GM19328 (cell line): Measurements from ENCODE around the gene PRLHR.

Experiments used
- ATAC-seq: cut with Tn5 transposase; IDR thresholded peaks from one replicate; pipeline ENCODE4 v1.9.1; 2021; ENCODE audit warnings: mild to moderate bottlenecking, moderate library complexity; ENCODE audit not compliant: unreplicated experiment

PRLHR gene

DNA sequence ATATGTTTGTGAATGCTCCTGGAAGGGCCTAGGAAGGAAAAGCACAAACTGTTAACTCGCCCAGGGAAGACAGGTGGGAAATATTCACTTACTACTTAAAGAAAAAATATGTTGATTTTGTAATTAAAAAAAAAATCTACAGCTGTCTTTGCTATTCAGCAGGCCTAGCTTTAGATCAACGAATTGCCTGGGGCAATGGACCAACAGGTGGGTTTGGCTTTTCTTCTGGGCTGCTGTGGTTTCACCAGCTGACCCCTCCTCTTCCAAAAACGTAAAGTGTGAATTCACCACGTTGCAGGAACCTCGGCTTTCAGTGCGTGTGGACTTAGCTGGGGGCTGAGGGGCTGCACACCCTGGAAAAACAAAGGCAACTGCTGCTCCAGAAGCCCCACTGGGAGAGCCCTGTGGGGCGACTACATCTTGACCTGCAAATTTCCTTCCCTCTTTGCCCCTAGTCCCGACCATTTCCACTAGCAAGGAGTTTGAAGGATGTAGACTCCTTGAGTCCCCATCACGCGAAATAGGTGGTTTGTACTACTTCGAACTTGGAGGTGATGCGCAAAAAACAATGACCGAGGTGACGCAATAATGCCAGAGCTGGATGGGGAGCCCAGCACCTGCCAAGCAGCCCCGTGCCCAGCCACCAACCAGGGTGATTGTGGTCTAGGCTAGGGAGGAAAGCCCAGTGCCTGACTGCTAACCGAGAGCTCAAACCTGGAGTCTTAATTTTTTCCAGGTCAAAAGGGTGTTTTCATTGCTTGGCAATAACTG, 7.4 kb downstream of the PRLHR start:
- no peak for ATAC-seq

DNA sequence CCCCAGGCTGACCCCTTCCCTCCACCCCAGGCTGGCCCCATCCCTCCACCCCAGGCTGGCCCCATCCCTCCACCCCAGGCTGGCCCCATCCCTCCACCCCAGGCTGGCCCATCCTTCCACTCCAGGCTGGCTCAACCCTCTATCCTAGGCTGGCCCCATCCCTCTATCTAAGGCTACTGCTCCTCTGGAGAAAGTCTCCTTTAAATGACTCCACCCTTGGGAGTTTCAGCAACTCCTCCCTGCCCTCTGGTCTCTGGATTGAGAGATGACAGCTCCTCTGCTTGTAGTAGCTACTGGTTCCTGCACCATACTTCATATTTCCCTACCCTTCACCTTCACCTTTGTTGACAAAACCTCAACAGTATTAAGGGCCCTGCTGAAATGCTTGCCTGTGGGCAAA, 8.5 kb downstream of the PRLHR start:
- ATAC-seq, result no peak

DNA sequence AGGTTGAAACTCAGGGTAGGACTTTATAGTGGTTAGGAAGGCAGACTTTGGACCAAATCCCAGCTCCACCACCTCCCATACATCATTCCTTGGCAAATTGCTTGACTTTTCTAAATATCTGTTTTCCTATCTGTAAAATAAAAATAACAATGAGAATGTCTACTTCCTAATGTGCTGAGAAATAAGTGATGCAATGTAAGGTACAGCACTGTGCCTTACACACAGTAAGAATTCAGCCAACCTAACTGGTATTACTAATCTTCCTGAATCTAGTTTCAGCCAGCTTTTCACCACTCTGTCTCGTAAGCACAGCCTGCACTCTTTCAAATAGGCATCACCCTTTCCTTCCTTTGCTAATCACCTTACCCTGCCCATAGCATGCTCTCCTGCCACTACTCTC, 9.7 kb downstream of the PRLHR start:
- ATAC-seq, result no peak

GRCh38 chr10:118585234-118585633, 10.2 kb downstream of the PRLHR start:
- no peak for ATAC-seq

DNA sequence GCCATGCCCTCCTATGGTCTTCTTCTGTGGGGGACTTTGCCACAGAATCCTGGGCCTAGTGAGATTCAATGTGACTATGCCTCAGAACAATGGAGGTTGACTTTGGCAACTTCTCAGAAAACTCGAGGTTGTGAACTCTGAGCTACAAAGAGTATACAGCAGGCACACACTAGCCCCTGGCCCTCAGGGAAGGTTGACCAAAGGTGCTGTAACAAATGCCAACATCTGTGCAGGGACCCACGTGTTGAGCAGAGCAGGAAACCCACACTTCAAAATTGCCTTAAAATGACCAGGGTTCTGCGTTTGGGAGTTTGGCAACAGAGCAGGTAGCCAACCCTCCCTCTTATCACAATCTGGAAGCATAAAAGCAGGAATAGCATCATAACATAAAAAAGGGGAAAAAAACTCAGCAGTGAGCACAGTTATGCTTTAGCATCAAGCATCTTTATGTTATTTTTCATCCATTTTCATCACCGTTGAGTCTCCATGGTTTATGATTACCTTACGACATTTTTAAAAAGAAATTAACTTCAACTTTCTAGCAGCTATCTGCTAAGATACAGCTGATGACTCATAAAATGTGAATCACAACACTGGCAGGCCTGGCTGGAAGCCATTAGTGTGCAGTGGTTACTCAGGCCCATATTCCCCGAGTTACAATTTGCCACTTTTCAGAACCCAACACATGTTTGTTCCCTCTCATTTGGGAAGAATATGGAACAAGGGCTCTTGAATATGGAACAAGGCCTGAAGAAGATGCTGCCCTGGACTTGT, 11.1 kb downstream of the PRLHR start:
- no peak for ATAC-seq

DNA sequence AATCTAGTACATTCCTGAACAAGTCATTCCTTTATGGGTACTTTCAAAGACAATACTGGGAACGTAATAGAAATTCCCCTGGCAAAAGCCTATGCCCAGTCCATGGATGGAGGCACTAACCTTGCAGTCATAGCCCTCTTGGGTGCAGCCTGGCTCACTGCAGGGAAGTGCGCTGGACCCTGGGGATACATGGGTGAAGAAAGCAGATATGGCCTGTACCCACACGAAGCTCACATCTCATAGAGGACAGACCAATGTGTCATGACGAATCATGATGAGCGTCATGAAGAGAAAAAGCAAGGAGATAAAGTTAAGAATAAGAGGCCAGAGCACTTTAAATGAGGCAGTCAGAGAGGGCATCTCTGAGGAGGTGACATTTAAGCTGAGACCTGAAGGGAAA, 11.8 kb downstream of the PRLHR start:
- no peak for ATAC-seq

DNA sequence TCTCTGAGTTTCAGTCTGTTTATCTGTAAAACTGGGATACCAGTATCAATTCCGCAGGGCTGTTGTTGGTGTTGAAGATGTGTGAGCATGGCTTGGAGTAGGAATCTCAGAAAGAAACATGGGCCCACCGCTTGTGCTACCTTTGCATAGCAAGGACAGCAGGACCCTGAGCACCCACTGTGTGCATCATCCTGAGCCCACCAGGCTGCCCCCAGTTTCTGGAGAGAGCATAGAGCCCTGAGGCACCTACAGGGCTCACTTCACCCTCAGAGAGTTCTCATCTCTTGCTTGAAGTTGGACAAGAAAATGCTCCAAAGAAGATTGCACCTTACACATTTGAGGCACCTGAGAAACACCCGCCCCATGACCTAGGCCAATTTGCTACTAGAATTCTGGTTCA, 12.9 kb downstream of the PRLHR start:
- ATAC-seq, result no peak

GRCh38 chr10:118581340-118581739, 14.1 kb downstream of the PRLHR start:
- no peak for ATAC-seq

GRCh38 chr10:118580702-118581101, 14.7 kb downstream of the PRLHR start:
- ATAC-seq, result no peak

- no peak for ATAC-seq
These were observed 21.9 kb downstream of the PRLHR start for GRCh38 chr10:118573512-118573911.

GRCh38 chr10:118572256-118573041, 23.0 kb downstream of the PRLHR start:
- ATAC-seq, result no peak

DNA sequence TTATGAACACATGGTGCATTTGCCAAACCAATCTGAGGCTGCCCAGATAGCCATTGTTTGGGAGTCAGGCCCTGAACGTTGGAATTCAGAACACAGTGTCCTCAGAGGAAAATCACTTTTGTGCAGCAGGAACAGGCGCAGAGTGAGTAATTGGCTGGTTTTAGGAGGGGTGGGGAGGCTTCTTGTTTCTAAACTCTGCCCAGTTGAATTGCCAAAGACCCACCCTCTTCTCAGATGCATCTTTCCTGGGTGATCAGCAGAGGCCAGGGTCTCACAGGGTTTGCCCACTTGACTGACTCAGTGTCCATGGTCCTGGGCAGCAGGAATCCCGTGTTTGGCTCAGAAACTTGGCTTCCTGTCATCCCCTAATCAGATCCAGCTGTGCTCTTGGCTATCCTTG, 24.3 kb downstream of the PRLHR start:
- no peak for ATAC-seq

GRCh38 chr10:118570591-118570990, 24.9 kb downstream of the PRLHR start:
- no peak for ATAC-seq

GRCh38 chr10:118569882-118570252, 25.6 kb downstream of the PRLHR start:
- ATAC-seq, result no peak

GRCh38 chr10:118569241-118569881, 26.1 kb downstream of the PRLHR start:
- ATAC-seq, result no peak

GRCh38 chr10:118568327-118568848, 27.1 kb downstream of the PRLHR start:
- no peak for ATAC-seq

DNA sequence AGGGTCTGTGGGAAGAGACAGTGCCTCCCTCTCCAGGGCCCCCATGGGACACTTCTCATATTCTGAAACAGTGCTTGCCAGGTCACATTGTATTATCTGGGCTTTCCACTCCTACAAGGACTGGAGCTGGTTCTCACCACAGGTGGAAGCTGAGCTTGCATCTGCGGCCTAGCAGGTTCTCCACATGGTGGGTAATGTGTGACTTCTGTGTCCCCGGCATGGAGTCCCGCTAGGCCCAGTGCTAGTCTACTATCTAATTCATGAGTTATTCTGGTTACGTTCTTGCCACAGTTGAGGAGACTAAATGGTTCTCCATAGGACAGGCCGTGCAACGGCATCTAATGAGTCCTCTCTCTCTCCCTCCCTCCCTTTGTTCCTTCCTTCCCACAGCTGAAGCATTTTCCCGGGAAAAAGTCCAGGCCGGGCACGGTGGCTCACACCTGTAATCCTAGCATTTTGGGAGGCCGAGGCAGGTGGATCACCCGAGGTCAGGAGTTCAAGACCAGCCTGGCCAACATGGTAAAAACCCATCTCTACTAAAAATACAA, 27.7 kb downstream of the PRLHR start:
- ATAC-seq, result no peak

- ATAC-seq, result no peak
These were observed 28.5 kb downstream of the PRLHR start for GRCh38 chr10:118566911-118567310.

DNA sequence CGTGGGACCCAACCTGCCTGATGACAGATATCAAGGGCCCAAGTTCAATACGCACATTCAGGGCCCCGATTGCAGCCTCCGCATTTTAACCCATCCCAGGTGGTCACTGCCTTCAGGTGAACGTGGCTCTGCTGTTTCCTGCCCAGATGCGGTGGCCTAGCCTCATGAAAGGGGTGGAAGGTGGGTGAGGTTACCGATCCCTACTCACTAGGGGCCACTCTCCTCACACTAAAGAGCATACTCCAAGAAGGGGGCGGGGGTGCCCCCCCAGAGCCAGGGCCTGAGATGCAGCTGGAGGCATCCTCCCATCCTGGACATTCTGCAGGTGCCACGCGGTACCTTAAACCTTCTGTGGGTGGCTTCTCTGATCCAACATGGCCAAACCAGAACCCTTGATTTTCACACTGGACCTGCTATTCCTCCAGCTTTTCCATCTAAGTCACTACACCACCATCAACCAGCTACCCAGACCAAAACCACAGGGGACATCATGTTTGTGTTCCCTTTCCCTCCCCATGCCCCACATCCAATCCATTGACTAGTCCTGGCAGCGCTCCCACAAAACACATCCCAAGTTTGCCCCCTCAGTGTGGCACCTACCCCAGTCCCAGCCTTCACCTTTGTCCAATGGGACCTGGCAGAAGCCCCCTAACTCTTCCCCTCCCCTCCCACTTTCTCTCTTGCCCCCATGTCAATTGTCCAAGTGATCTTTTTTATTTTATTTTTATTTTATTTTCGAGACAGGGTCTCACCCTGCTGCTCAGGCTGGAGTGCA, 30.0 kb downstream of the PRLHR start:
- no peak for ATAC-seq

- ATAC-seq, result no peak
These were observed 30.8 kb downstream of the PRLHR start for GRCh38 chr10:118564652-118565051.
